Left colon (tissue), 2 donors: Measurements from ENCODE around the gene ERLEC1. TPM values are rescaled to one million over a fixed set of nuclear protein-coding genes. Genes with fewer than 3 reads are reported as not detected.

Experiments
- ATAC-seq: fragments of 200-7000 bp; cut with Tn5 transposase; one replicate; pipeline ENCODE4 v1.9.1; 2020; ENCODE audit warnings: mild to moderate bottlenecking, moderate library complexity
- DNase-seq, 2 donors: peaks; one replicate each; pipeline ENCODE4 v3.0.0-alpha.2; 2020
- intact Hi-C, 2 donors: fragments of 100-400 bp; cut with DNase I in 1 of 2; cut with micrococcal nuclease in 1 of 2; formaldehyde crosslinking; loops; one replicate each; pipeline versions ENCODE4 v1.11.2 to v1.14.0; 2022; cut with DNase I, micrococcal nuclease
- microRNA-seq, 2 donors: library from miRNA; unstranded; fragments of <30 nt; microRNA quantifications; one replicate each; pipeline versions ENCODE4 v1.1.0 to v1.2.0, GENCODE V29; 2020
- total RNA-seq, 2 donors: library from RNA; stranded (reverse); fragmentation: NEBNext Ultra II Directional; extraction: Animal tissue kit (Norgen Biotek cat#: 25700); gene quantifications; one replicate each; pipeline ENCODE4 v1.2.1, GENCODE V29; 2021
- donor health status: DM: no; HTN: no; CAD: no.
- donor health status: DM: yes; HTN: yes; CAD: no.

Gene ERLEC1
- total RNA-seq, 2 donors from 2014 or later = 38.3 to 43.2 TPM

DNA sequence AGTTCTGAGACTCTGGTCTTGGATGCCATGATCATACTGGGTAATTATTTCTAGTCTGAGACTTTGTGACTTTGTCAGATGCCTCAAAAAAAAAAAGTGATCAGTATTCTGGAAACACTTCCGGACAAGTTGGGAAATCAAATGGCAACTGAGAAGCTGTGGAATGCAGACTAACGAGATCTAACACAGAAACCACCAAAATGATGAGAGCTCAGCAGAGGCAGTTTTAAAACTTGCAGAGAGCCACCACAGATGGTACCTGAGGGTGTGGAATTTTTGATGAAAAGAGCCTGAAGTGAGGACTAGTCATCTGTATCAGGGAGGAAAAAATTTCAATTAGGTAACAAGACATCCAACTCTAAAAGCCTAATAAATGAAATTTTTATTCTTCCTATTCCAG lies 78.4 kb downstream of the ERLEC1 start:
- DNase-seq = no peak
- intact Hi-C loops = no loop called here
- no peak for ATAC-seq

DNA sequence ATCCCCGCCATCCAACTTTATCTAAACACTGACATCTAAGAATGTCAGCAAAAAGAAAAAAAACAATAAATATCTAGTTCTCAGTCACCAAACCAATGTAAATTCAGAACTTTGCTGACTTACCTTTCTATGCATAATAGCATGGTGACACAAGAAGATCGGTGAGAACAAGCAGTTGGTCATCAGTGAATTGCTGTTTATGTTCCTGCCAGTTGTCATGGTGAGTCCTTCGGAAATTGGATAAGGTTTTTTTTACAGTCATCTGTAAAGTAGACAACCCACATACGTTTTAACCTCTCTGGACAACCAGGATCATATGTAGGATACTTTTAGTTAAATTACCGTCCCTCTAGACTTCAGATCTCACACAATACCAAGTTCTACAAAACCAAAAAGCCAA lies 79.1 kb downstream of the ERLEC1 start:
- intact Hi-C loops = no loop called here
- no peak for ATAC-seq
- no peak for DNase-seq

DNA sequence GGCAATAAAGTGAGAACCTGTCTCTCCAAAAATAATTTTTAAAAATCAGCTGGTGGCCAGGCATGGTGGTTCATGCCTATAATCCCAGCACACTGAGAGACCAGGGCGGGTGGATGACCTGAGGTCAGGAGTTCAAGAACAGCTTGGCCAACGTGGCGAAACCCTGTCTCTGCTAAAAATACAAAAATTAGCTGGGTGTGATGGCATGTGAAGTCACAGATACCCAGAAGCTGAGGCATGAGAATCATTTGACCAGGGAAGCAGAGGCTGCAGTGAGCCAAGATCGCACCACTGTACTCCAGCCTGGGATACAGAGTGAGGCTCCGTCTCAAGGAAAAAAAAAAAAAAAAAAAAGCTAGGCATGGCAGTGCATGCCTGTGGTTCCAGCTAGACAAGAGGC lies 80.3 kb downstream of the ERLEC1 start:
- no peak for ATAC-seq
- no peak for DNase-seq
- intact Hi-C loops = no loop called here

DNA sequence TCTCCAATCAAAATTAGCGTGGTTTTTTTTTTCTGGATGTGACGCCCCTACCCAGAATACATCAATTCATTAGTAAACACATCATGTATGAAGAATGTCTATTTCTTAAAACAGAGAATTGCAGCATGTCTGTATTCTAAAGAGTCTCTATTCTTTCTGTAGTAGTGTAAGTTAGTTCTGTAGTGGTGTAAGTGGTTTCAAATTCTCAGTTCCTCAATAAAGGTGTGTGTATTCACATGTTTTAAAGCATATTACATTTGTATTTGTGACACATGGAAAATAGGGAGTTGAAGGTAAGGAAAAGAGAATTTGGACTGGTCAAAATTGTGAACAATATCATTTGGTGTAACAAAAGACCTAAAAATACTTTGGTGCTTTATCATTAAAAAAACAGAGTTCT lies 80.9 kb downstream of the ERLEC1 start:
- intact Hi-C loops = no loop called here
- ATAC-seq = no peak

More for the DNA sequence above, 80.9 kb downstream of the ERLEC1 start:
- DNase-seq = no peak

Small RNAs within 50 kb of the gene (microRNA-seq; reads per million reads assigned to microRNA genes)
- gene MIR3682 = 0 reads per million in 2 donors

Other genes with a start within 250 kb of the ERLEC1 start
- 1 to 10 TPM; 3.7 to 4.5 TPM for gene CHAC2, start 19.2 kb upstream of the ERLEC1 start, total RNA-seq
- gene ASB3, start 91 bp upstream of the ERLEC1 start, total RNA-seq = 10 to 100 TPM; 11.1 to 11.3 TPM
- gene GPR75, start 72.9 kb downstream of the ERLEC1 start, total RNA-seq = 1 to 10 TPM; 1.2 to 2.0 TPM
- 10 to 100 TPM; 35.2 to 50.7 TPM for gene PSME4, start 183.9 kb downstream of the ERLEC1 start, total RNA-seq